Muscle of back (tissue), 11 donors: ENCODE data around the gene WWC2. TPM values are rescaled to one million over a fixed set of nuclear protein-coding genes. Genes with fewer than 3 reads are reported as not detected.
"Not testable (repeated sequence)": the region's sequence is repeated elsewhere in the genome, so short reads cannot be mapped to it uniquely, and the experiment has no call there.

Experiments used
- DNase-seq, 3 donors: peaks; one replicate each; pipeline versions ENCODE4 v3.0.0 to v3.0.0-alpha.2; 2013
- polyA plus RNA-seq, 10 donors: library from polyadenylated mRNA; unstranded; fragments of 120-200 nt; gene quantifications; one replicate each; pipeline ENCODE4 v1.2.1, GENCODE V29; 2013; ENCODE audit not compliant: insufficient read length in 10 of 10

Gene WWC2
- polyA plus RNA-seq, 10 donors: 16.8 to 26.3 (median 21.0) TPM

DNA sequence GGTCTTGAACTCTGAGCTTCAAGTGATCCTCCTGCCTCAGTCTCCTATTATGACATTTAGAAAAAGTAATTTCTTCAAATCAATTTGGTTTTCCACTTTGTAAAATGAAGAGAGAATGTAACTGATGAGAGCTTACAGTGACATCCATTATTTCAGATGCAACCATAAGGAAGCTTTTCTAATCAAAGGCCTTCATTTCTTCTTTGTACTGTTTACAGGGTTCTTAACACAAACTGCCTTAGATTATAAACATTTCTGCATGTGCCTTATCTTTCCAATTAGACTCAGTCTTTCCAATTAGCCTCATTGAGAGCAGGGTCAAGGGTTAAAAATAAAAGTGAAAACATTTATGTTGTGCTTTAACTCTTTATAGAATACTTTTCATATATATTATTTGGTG lies 71.8 kb downstream of the WWC2 start:
- no peak for DNase-seq

- DNase-seq: no peak
Measured at GRCh38 chr4:183171484-183172267, 72.6 kb downstream of the WWC2 start.

- DNase-seq: no peak
Measured at GRCh38 chr4:183172881-183173280, 73.8 kb downstream of the WWC2 start.

GRCh38 chr4:183173580-183174526 lies 74.8 kb downstream of the WWC2 start:
- peak in 1 of 3 donors; percentile 24 for DNase-seq

DNA sequence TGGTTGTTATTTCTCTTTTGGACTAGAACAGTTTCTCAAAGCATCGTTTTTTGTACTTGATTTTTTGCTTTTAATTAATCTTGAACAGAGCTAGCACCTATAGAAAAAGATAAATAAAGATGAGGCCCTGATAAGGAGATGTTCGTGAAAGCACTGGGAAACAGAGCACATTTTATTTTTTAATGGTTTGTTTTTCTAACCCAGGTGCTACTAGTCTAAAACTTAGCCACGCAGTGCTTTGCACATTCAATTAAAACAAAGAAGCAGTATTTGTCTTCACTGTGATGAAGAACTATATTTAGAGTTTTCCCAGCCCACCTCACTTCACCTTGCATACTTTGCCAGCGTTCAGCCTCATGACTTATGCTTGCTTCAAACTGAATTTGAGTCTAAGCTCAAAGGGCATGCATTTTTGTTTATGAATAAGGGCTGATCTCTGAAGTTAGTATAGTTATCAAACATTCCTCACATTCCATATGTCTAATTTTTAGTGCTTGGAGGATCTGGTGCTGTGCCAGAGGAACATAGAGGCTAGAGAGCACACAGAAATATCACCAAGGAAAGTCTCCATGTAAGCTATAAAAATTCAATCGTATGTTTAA lies 76.7 kb downstream of the WWC2 start:
- DNase-seq: peak in 1 of 3 donors; percentile 62

DNA sequence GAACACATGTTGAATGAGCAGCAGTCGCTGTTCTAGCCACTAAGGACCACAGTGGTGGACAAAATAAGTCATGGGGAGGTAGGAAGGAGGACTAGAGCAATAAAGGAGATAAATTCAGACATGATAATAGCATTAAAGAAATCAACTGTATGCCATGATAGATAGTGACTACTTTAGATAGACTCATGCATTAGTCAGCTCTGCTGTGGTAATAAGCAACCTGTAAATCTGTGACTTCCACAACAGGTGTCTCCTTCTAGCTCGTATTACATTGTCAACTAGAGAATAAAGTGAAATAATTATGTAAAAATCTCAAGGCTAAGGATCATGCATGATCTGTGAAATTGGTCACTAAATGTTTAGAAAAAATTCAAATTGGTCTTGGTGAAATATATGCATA lies 77.9 kb downstream of the WWC2 start:
- DNase-seq: no peak

GRCh38 chr4:183178201-183178600 lies 79.1 kb downstream of the WWC2 start:
- DNase-seq: no peak

- no peak for DNase-seq
Measured at GRCh38 chr4:183180096-183180495, 81.0 kb downstream of the WWC2 start.

- DNase-seq: no peak
Measured at GRCh38 chr4:183180621-183181020, 81.6 kb downstream of the WWC2 start.

DNA sequence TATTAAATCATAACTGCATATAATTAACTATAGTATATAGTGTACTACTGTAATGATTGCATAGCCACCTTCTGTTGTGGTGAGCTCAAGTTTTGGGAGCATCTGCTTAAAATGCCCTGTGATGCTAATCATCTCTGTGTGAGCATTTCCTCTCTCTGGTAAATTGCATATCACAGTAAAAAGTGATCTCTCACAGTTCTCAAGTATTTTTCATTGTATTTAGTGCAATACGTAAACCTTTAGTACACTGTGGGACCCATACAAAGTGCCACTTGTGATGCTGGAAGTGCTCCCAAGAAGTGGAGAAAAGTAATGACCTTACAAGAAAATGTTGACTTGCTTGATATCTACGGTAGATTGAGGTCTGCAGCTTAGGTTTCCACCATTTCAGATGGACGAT lies 82.0 kb downstream of the WWC2 start:
- no peak for DNase-seq

DNA sequence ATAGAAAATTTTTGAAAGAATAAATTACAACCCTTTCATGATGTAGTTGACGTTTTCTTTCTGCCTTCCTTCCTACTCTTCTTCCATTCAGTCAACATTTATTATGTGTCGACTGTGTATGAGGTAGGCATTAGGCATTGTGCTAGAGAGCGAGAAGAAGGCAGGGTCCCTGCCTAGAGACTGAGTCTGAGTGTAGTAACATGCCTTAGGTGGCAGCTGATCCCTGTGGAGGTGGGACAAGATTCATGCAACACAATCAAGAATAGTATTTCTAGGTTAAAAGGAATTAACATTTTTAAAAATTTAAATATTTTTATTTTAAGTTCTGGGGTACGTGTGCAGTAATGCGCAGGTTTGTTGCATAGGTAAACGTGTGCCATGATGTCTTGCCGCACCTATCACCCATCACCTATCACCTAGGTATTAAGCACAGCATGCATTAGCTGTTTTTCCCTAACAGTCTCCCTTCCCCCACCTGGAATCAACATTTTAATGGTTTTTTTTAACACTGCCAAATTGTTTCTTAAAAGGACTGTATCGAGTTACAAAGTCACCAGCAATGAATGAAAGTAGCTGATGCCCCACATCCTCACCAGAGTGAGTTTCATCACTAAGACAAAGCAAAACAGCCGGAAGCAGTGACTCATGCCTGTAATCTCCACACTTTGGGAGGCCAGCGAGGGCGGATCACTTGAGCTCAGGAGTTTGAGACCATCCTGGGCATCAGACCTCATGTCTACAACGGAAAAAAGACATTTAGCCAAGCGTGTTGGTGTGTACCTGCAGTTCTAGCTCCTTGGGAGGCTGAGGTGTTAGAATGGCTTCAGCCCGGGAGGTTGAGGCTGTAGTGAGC lies 84.0 kb downstream of the WWC2 start:
- peak in 2 of 3 donors; percentile 25 to 69 for DNase-seq

DNA sequence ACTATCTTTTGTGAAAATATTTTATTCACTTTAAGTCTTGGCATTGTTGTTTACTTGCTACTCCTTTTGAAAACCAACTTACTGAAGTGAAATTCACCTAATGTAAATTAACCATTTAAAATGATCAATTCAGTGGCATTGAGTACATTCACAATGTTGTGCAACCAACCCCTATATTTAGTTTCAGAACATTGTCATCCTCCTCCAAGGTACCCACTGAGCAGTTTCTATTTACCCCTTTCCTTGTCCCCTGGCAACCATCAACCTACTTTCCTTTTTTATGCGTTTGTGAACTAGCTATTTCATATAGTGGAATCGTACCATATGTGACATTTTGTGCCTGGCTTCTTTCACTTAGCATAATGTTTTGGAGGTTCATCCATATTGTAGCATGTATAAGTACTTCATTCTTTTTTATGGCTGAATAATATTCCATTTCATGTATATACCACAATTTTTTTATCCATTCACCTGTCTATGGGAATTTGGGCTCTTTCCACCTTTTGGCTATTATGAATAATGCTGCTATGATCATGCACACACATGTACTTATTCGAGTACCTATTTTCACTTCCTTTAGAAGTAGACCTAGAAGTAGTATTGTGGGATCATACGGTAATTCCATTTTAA lies 85.0 kb downstream of the WWC2 start:
- DNase-seq: no peak

DNA sequence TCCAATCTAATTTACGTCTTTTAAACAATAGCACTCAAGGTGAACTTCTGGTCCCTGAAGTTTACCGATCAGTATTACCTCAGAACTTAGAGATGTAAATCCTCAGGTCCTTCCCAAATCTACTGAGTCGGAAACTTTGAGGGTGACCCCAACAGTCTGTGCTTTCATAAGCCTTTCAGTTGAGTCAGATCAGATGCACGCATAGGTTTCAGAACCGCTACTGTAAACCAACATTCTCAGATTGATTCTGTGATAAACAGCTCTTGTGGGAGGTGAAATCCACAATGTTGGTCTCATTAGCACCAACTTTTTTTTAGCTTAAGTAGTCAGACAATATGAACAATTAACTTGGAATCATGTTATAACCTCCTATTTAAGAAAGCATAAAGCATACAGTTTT lies 86.0 kb downstream of the WWC2 start:
- DNase-seq: no peak

- DNase-seq: no peak
Measured at GRCh38 chr4:183185559-183185958, 86.5 kb downstream of the WWC2 start.

DNA sequence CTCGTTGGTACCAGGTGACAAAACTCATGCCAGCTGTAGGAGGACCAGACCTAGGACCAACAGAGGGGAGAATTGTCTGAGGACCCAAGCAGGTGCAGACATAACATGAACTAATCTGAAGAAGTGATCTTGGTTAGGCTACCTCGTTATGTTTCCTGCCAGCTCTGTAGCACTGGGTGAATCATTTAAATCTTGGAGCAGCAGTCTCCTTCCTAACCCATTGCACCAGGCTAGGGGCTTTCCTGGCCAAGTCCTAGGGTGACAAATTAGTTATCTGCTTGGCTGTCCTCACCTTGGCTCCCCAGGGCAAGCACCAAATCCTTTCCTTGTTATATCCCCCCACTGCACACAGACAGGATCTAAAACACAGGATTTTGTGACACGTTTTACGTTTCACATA lies 87.8 kb downstream of the WWC2 start:
- no peak for DNase-seq

DNA sequence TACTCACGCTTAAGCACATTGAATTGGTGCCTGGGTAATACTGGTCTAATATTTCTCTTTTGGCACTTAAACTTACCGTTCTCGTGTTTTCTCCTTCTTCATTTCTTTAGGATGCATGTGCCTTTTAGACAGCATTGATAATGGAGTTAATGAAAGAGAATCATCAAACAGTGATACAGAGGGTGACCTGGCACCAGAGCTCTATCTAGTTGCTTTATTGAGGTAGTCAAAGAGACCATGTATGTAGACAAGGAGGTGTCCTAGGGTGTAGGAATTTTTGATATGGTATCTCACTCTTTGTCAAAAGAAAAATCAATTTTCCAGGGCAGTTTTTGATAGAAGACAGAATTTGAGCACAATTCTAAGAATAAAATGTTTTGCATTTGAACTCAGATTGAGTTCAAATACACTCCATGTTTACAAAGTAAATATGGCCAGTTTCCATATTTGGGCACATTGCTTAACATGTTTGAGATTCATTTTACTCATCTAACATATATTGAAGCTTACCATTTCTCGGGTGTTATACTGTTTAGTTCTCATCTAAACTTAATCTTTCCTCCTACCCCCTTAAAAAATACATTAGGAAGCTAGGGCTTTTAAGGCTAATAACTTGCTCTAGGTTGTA lies 92.0 kb downstream of the WWC2 start:
- no peak for DNase-seq

DNA sequence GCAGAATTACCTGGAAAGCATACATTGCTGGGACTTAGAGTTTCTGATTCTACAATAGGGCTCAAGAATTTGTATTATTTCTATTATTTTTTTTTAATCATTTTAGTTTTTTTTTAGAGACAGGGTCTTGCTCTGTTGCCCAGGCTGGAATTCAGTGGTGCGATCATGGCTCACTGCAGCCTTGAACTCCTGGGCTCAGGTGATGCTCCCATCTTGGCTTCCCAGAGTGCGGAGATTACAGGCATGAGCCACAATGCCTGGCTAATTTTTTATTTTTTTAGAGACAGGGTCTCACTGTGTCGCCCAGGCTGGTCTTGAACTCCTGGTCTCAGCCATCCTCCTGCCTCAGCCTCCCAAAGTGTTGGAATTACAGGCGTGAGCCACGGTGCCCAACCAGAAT lies 92.6 kb downstream of the WWC2 start:
- DNase-seq: no peak

DNA sequence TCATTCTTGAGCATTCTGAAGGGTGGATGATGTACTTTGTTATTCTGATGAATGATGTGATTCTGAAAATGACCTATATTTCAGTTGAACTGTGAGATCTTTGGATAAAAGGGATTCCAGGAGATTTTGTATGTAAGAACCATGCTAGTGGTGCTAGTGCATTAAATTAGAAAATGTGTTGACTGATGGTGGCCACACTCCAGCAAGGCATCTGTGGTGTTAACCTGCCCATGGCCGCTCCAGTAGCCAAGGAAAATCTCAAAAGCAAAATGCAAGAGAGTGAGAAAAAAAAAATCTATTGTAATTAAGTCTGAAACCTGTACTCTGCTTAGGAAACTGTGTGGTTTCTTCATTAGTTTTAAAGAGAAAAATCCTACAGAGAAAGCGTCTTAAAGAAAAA lies 93.5 kb downstream of the WWC2 start:
- DNase-seq: no peak

DNA sequence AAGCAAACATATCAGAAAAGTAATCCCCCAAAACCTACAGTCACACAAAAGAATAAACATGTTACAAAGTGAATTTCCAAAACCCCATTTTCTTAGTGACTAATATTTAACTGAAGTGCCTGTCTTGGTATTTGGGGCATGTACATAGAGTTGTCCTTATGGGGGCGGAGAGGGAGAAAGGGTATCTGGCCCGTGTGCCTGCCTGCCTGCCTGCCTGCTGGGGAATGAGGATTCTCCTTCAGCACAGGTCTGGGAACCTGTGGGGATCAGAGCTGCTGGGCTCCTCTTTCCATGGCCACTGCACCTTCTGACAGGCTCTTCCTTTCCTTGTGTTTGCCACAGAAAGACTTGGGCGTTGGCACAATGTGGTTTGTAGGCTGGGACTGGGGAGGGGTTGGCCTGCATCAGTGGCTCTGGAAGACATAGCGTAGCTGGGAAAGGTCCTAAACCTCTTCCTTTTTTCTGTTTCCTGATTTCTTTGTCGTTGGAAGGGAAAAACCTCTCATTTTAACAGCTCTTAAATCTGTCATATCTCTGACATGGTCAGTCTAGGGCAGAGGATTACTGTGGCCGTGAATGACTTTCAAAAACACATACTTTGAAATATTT lies 94.8 kb downstream of the WWC2 start:
- not testable (repeated sequence) for DNase-seq

DNA sequence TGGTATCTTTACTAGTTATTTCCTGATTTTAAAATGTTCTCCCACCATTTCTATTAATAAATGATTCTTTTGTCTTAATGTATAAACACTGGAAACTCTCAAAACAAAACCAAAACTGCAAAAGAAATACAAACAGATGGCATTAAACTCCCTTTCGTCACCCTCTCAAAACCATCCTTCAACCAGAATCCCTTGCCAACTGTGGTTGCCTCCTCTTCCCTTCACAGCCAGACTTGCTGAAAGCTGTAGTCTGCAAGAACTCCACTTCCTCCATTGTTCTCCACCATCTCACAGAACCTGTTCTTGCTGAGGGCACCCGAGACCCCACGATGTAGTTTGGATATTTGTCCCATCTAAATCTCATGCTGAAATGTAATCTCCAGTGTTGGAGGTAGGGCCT lies 96.5 kb downstream of the WWC2 start:
- DNase-seq: no peak
